ENCODE data around the gene GPM6B. TPM values are rescaled to one million over a fixed set of nuclear protein-coding genes. Genes with fewer than 3 reads are reported as not detected.

Gene GPM6B
- total RNA-seq, result 28.6 and 28.8 TPM in 2 replicates

DNA sequence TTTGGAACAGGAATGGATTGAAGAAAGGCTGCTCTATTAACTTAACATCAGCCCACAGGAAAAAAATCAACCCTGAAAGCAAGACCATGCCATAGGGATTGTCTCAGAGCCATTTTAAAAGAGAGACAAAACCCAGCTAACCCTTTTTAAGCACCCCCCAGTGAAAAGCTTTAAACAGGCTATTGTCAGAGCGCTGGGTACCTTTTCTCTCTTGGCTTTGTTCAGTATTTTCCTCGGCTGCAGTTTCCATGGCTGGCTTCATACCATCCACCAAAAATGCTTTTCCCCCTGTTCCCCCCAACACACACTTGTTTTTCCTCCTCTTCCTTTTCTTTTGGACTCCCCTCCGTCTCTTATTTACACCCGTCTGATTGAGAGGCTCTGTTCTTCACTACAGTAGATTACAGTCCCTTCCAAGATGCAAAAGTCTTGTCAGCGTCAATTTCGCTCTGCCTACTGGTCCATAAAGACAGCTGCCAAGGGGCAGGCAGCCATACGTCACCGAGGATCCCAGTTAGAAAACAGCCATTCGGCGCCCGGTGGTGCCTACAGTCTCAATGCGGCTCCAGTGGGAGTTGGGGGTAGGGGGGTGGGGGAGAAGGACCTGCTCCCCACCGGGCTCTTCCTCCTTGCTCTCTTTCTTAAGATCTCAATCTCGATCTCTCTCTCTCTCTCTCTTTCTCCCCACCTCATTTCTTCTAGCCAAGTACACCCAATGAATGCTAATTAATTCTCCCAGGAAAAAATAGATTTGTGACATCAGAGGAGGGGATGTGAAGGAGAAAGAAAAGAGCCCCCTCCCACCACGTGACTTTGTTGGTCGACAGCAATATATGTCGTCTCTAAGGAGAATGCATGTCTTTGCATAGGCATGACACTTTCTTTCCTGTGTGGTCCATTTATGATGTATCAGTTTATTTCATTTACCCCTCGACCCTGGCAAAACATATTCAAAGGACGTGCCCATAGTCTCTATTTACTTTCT lies at the start of gene GPM6B:
Gene GPM6B (minus strand): TSS at position 451 of the 985 bp plus-strand sequence. CDS start 189 bp downstream, at position 262.

DNA sequence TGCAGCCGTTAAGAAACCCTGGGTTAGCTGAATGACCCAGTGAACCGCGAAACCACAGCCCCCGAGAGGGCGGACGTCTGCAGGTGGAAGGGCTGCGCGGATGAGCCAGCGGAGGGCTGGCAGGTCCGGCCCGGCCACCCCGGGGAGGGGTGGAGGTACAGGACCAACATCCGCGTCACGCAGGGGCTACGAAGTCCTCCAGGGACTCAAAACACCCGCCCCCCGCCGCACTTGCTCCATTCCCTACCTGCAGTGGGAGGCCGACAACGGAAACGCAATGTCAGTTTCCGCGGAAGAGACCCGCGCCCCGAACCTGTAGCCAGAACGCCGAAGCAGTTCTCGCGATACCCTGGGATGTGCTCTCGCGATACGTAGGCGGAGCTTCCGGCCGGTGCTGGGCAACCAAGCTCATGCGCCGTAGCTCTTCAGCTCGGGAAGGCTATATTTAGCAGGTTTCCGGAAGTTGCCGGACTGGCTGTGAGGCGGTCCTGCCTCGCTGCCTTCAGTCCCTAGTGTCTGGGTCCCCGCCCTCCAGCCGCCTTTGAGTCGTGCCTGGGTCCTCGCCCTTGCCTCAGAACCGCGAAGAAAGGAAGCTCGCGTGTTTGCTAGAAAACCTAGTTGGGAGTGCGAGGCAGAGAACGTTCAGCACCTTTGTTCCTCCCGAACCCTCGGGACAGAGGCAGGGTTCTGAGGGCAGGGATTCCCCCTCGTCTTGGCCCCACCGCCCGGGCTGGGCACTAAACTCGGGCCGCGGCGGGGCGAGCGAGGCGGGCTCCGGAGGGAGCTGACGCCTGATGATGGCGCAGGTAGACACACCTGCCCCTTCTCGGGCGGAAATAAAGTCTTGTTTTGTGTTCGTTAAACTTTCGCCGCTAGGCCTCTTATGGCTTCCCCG lies 82.4 kb downstream of the GPM6B start, which contains the start of the genes OFD1 and TRAPPC2:
Gene OFD1 (plus strand): TSS at position 471 of the 895 bp plus-strand sequence. CDS start 324 bp downstream, at position 795.
Gene TRAPPC2 (minus strand): TSS at position 343 of the 895 bp plus-strand sequence. CDS start 14,657 bp downstream, outside the sequence.

Other genes starting within 250 kb of the GPM6B start
- gene EGFL6, start 247.5 kb downstream of the GPM6B start, total RNA-seq, result 0.82 TPM in 1 of 2 replicates, not detected in the other
- gene TCEANC, start 164.0 kb downstream of the GPM6B start, total RNA-seq, result 1.8 and 2.3 TPM in 2 replicates
- gene RAB9A, start 128.0 kb downstream of the GPM6B start, total RNA-seq, result 26.0 and 31.3 TPM in 2 replicates
- gene TRAPPC2, start 82.5 kb downstream of the GPM6B start, total RNA-seq, result 7.1 and 11.4 TPM in 2 replicates
- 4.3 and 8.9 TPM in 2 replicates for gene OFD1, start 82.3 kb downstream of the GPM6B start, total RNA-seq
- gene GEMIN8, start 212.8 kb upstream of the GPM6B start, total RNA-seq, result 10.7 and 12.1 TPM in 2 replicates